ENCODE measurements around the gene SHE. TPM values are rescaled to one million over a fixed set of nuclear protein-coding genes. Genes with fewer than 3 reads are reported as not detected.
A peak's percentile ranks its signal among the peaks of the same experiment; 100 is the strongest.

The SHE gene
- total RNA-seq, 2 experiments from 2014 or later, result not detected

- Histone ChIP-seq H3K36me3 (ENCODE audit: insufficient read depth, low read length) (no peaks in the 10 kb centered on the region), H3K4me1 (ENCODE audit: insufficient read depth, low read length) (peaks cover 22% of the 10 kb centered on the region), H3K27ac (ENCODE audit: low read depth in 1 of 2, low read length in 2 of 2) (no peak overlapping the region), H3K9me3 (ENCODE audit: control insufficient read depth in 1 of 2, insufficient read depth in 1 of 2, low read length in 2 of 2) (peaks cover 0 to 9% of the 10 kb centered on the region in 2 experiments), H3K27me3 (ENCODE audit: control insufficient read depth in 1 of 2, insufficient read depth in 2 of 2, low read length in 2 of 2) (peaks cover 29 to 51% of the 10 kb centered on the region in 2 experiments), H3K4me3 (ENCODE audit: low read length) (no peak overlapping the region)
- Mint-ChIP-seq H3K27ac (no peak overlapping the region), H3K27me3 (peaks cover 55% of the 10 kb centered on the region), H3K9me3 (no peaks in the 10 kb centered on the region), H3K4me1 (ENCODE audit: low read depth) (peaks cover 34% of the 10 kb centered on the region), H3K4me3 (no peak overlapping the region), H3K36me3 (ENCODE audit: low read depth) (no peaks in the 10 kb centered on the region)
- POLR2A ChIA-PET, result interaction anchor here (1.1 kb wide), 1 partner anchor 93 kb away, joined by 3 read pairs; no protein-coding TSS in a partner anchor
- ATAC-seq (ENCODE audit: poor library complexity), result no peak
- no peak for TF ChIP-seq CTCF (IDR thresholded peaks at IDR 0.05)
- DNase-seq, result no peak
- intact Hi-C loops (cut with DNase I, micrococcal nuclease), result no loop called here
- CTCF ChIA-PET, result no interaction called here
Measured at GRCh38 chr1:154500533-154500932, 1.7 kb downstream of the SHE start.

- Mint-ChIP-seq H3K4me3 (no peak overlapping the region), H3K9me3 (no peaks in the 10 kb centered on the region), H3K27ac (no peak overlapping the region), H3K4me1 (ENCODE audit: low read depth) (peaks cover 39% of the 10 kb centered on the region), H3K27me3 (peaks cover 45% of the 10 kb centered on the region), H3K36me3 (ENCODE audit: low read depth) (no peaks in the 10 kb centered on the region)
- CTCF ChIA-PET, result no interaction called here
- Histone ChIP-seq H3K36me3 (ENCODE audit: insufficient read depth, low read length) (no peaks in the 10 kb centered on the region), H3K4me3 (ENCODE audit: low read length) (no peak overlapping the region), H3K9me3 (ENCODE audit: control insufficient read depth in 1 of 2, insufficient read depth in 1 of 2, low read length in 2 of 2) (peaks cover 0 to 9% of the 10 kb centered on the region in 2 experiments), H3K27ac (ENCODE audit: low read depth in 1 of 2, low read length in 2 of 2) (no peak overlapping the region), H3K27me3 (ENCODE audit: control insufficient read depth in 1 of 2, insufficient read depth in 2 of 2, low read length in 2 of 2) (peaks cover 25 to 45% of the 10 kb centered on the region in 2 experiments), H3K4me1 (ENCODE audit: insufficient read depth, low read length) (peaks cover 26% of the 10 kb centered on the region)
- ATAC-seq (ENCODE audit: poor library complexity) (no peak), DNase-seq (no peak)
- intact Hi-C loops (cut with DNase I, micrococcal nuclease), result no loop called here
- POLR2A ChIA-PET, result interaction anchor here (0.6 kb wide), 1 partner anchor 544 kb away, joined by 3 read pairs; no protein-coding TSS in a partner anchor
- no peak for TF ChIP-seq CTCF (IDR thresholded peaks at IDR 0.05)
Measured at GRCh38 chr1:154499446-154499845, 2.8 kb downstream of the SHE start.

- Mint-ChIP-seq H3K27ac (peak overlapping the region; percentile 61), H3K4me1 (ENCODE audit: low read depth) (peaks cover 52% of the 10 kb centered on the region), H3K36me3 (ENCODE audit: low read depth) (no peaks in the 10 kb centered on the region), H3K4me3 (peak overlapping the region; percentile 17), H3K9me3 (no peaks in the 10 kb centered on the region), H3K27me3 (peaks cover 28% of the 10 kb centered on the region)
- H3K4me1 ChIP-seq (ENCODE audit: insufficient read depth, low read length), result peaks cover 35% of the 10 kb centered on the region
- H3K4me3 ChIP-seq (ENCODE audit: low read length), result no peak overlapping the region
- peak overlapping the region in 1 of 2 donors; percentile 44 for H3K27ac ChIP-seq (ENCODE audit: low read depth in 1 of 2, low read length in 2 of 2)
- CTCF ChIA-PET, result interaction anchor here (2.9 kb wide), 1 partner anchor 17 kb away, joined by 11 read pairs; no protein-coding TSS in a partner anchor
- intact Hi-C loops (cut with DNase I, micrococcal nuclease), result no loop called here
- POLR2A ChIA-PET, result interaction anchor here (1.4 kb wide), 1 partner anchor 32 kb away, joined by 4 read pairs; no protein-coding TSS in a partner anchor
- H3K9me3 ChIP-seq (ENCODE audit: control insufficient read depth in 1 of 2, insufficient read depth in 1 of 2, low read length in 2 of 2), result no peaks in the 10 kb centered on the region
- H3K36me3 ChIP-seq (ENCODE audit: insufficient read depth, low read length), result no peaks in the 10 kb centered on the region
- H3K27me3 ChIP-seq (ENCODE audit: control insufficient read depth in 1 of 2, insufficient read depth in 2 of 2, low read length in 2 of 2), result peaks cover 10 to 25% of the 10 kb centered on the region in 2 experiments
- TF ChIP-seq CTCF (IDR thresholded peaks at IDR 0.05), result no peak
- DNase-seq (peak in 4 of 14 experiments; percentile 16 to 27 (median 21)), ATAC-seq (ENCODE audit: poor library complexity) (peak; percentile 70)
Measured at GRCh38 chr1:154497026-154497806, 5.0 kb downstream of the SHE start.
